ENCODE data around the gene TAS2R50.

DNA sequence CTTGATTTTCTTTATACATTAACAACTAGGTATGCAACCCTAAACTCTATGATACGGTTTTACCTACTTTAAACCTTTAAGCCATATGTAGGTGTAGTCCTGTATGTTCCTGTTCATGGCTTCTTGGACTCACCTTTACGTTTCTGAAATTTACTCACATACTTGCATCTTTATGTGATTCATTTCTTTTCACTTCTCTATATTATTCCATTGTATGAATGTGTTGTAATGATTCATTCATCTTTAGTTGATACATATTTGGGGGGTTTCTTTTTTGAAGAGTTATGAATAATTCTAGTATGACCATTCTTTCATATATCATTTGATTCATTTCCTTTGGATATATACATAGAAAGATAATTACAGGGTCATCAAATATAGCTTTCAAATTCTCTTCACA, 2.4 kb upstream of the TAS2R50 start:
- TF ChIP-seq, protein P1, sequence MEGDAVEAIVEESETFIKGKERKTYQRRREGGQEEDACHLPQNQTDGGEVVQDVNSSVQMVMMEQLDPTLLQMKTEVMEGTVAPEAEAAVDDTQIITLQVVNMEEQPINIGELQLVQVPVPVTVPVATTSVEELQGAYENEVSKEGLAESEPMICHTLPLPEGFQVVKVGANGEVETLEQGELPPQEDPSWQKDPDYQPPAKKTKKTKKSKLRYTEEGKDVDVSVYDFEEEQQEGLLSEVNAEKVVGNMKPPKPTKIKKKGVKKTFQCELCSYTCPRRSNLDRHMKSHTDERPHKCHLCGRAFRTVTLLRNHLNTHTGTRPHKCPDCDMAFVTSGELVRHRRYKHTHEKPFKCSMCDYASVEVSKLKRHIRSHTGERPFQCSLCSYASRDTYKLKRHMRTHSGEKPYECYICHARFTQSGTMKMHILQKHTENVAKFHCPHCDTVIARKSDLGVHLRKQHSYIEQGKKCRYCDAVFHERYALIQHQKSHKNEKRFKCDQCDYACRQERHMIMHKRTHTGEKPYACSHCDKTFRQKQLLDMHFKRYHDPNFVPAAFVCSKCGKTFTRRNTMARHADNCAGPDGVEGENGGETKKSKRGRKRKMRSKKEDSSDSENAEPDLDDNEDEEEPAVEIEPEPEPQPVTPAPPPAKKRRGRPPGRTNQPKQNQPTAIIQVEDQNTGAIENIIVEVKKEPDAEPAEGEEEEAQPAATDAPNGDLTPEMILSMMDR (IDR thresholded peaks at IDR 0.05) = no peak
- no peak for TF ChIP-seq POLR2A (IDR thresholded peaks at IDR 0.05)
